B cell (primary cell): ENCODE data around the gene PPT1. TPM values are rescaled to one million over a fixed set of nuclear protein-coding genes. Genes with fewer than 3 reads are reported as not detected.
A peak's percentile ranks its signal among the peaks of the same experiment; 100 is the strongest.

Source experiments
- ATAC-seq: fragments of 200-7000 bp; cut with Tn5 transposase; one replicate; pipeline ENCODE4 v1.10.0; 2021; ENCODE audit warnings: low read depth, mild to moderate bottlenecking, moderate number of reproducible peaks, moderate library complexity
- CTCF ChIA-PET: fragments of 350-600 bp; sonication (Branson Sonifier 250); formaldehyde crosslinking; loops from one replicate; lab custom pipeline; 2021; ENCODE audit warnings: antibody characterized with exemption, inconsistent platforms; lab: Charles Lee
- POLR2A ChIA-PET: fragments of 350-600 bp; sonication (Branson Sonifier 250); formaldehyde crosslinking; loops from one replicate; lab custom pipeline; 2021; ENCODE audit warnings: antibody characterized with exemption; lab: Charles Lee
- DNase-seq: peaks from one replicate; pipeline ENCODE4 v3.0.0; 2013
- H2AFZ ChIP-seq: 2 replicates; pipeline ENCODE4 v1.6.1; 2012; ENCODE audit warnings: mild to moderate bottlenecking, low read depth, low read length; ENCODE audit not compliant: insufficient read depth, poor library complexity, severe bottlenecking
- H3K27ac ChIP-seq, 2 donors: 1 replicate in 1 of 2; 2 replicates in 1 of 2; pipeline ENCODE4 v1.5.1; 2012 to 2013; ENCODE audit warnings: low read length in 2 of 2, mild to moderate bottlenecking in 2 of 2, moderate library complexity in 1 of 2
- H3K27me3 ChIP-seq, 4 experiments: fragments of 200-600 bp in 1 of 4; sonication (generic) in 1 of 4; replicated peaks in 1 of 4; 1 replicate in 2 of 4; 2 replicates in 2 of 4; pipeline versions ENCODE4 v1.6.1 to v1.7.0; 2013 to 2016; ENCODE audit warnings: low read length in 3 of 4, mild to moderate bottlenecking in 2 of 4, mixed read lengths in 1 of 4, moderate library complexity in 1 of 4; ENCODE audit not compliant: insufficient read depth in 4 of 4, control insufficient read depth in 3 of 4; ENCODE audit errors: control extremely low read depth in 1 of 4
- H3K36me3 ChIP-seq, 2 experiments: replicated peaks in 1 of 2; 1 replicate in 1 of 2; 2 replicates in 1 of 2; pipeline versions ENCODE4 v1.6.1 to v1.7.1; 2013; ENCODE audit warnings: low read length in 1 of 2; ENCODE audit not compliant: insufficient read depth in 2 of 2, control insufficient read depth in 1 of 2; ENCODE audit errors: control extremely low read depth in 1 of 2, extremely low read depth in 1 of 2
- H3K4me1 ChIP-seq, 2 donors: fragments of 200-600 bp in 1 of 2; sonication (generic) in 1 of 2; 1 replicate in 1 of 2; 2 replicates in 1 of 2; pipeline versions ENCODE4 v1.5.1 to v1.6.1; 2013 to 2017; ENCODE audit warnings: low read length in 2 of 2; ENCODE audit not compliant: control insufficient read depth in 2 of 2, insufficient read depth in 2 of 2
- H3K4me2 ChIP-seq: replicated peaks from 2 replicates; pipeline ENCODE3; 2012; ENCODE audit warnings: mild to moderate bottlenecking, low read depth, low read length; ENCODE audit not compliant: poor library complexity, severe bottlenecking
- H3K4me3 ChIP-seq, 5 experiments: fragments of 200-600 bp in 1 of 5; sonication (generic) in 1 of 5; 1 replicate in 3 of 5; 2 replicates in 2 of 5; pipeline versions ENCODE4 v1.5.1 to v1.7.0; 2011 to 2016; ENCODE audit warnings: low read length in 4 of 5, mild to moderate bottlenecking in 4 of 5, low read depth in 2 of 5, control low read depth in 1 of 5, moderate library complexity in 1 of 5; ENCODE audit not compliant: insufficient read depth in 1 of 5; ENCODE audit errors: control extremely low read depth in 1 of 5, extremely low read depth in 1 of 5
- H3K79me2 ChIP-seq: fragments of 200-600 bp; sonication (generic); one replicate; pipeline ENCODE4 v1.6.0; 2016; ENCODE audit warnings: low read length; ENCODE audit not compliant: control insufficient read depth, insufficient read depth
- H3K9ac ChIP-seq: fragments of 200-600 bp; sonication (generic); 2 replicates; pipeline ENCODE4 v1.6.1; 2017; ENCODE audit warnings: mild to moderate bottlenecking, low read length, moderate library complexity
- H3K9me3 ChIP-seq, 3 donors: one replicate each; pipeline versions ENCODE4 v1.6.1 to v1.7.1; 2013; ENCODE audit warnings: low read length in 2 of 3; ENCODE audit not compliant: control insufficient read depth in 2 of 3, insufficient read depth in 1 of 3; ENCODE audit errors: control extremely low read depth in 1 of 3
- H4K20me1 ChIP-seq: 2 replicates; pipeline ENCODE4 v1.6.0; 2012; ENCODE audit warnings: mild to moderate bottlenecking, low read length; ENCODE audit not compliant: insufficient read depth, control insufficient read depth, poor library complexity, severe bottlenecking
- H3K27ac Mint-ChIP-seq: one replicate; pipeline ENCODE4 v1.8.0; 2021; ENCODE audit warnings: mixed read lengths
- H3K27me3 Mint-ChIP-seq: one replicate; pipeline ENCODE4 v1.8.0; 2021; ENCODE audit warnings: mixed read lengths
- H3K4me1 Mint-ChIP-seq: one replicate; pipeline ENCODE4 v1.8.0; 2021; ENCODE audit warnings: mixed read lengths
- H3K4me3 Mint-ChIP-seq: one replicate; pipeline ENCODE4 v1.8.0; 2021; ENCODE audit warnings: mixed read lengths
- H3K9me3 Mint-ChIP-seq: one replicate; pipeline ENCODE4 v1.8.0; 2022; ENCODE audit warnings: mixed read lengths; ENCODE audit not compliant: insufficient read depth
- EZH2 ChIP-seq: IDR thresholded peaks from 2 replicates; pipeline ENCODE4 v1.6.1; 2012; ENCODE audit warnings: borderline replicate concordance, low read depth, mild to moderate bottlenecking, moderate library complexity, low read length; ENCODE audit not compliant: insufficient read depth, poor library complexity, severe bottlenecking
- WGBS: methylation state at CpG from one replicate; pipeline ENCODE4 v1.1.5; 2013; ENCODE audit warnings: missing lambda C conversion rate; ENCODE audit not compliant: insufficient coverage; 5-methylcytosine and 5-hydroxymethylcytosine counted together
- intact Hi-C: fragments of 100-400 bp; cut with micrococcal nuclease; formaldehyde crosslinking; loops from one replicate; pipeline ENCODE4 v1.10.0; 2022
- polyA plus RNA-seq: library from polyadenylated mRNA; depleted of rRNA; stranded (reverse); fragments of >200 nt; gene quantifications from 2 replicates; pipeline ENCODE4 v1.2.3, GENCODE V29; 2012
- total RNA-seq, 2 donors: library from RNA; stranded (reverse); fragments of 120-200 nt in 1 of 2; gene quantifications; 1 replicate in 1 of 2; 2 replicates in 1 of 2; pipeline versions ENCODE4 v1.2.3 to v1.2.4, GENCODE V29; 2013 to 2022
- TF ChIP-seq, protein P1 (sequence below): fragments of 200-600 bp; IDR thresholded peaks from one replicate; pipeline ENCODE4 v1.8.0; 2022; ENCODE audit warnings: antibody characterized with exemption, mild to moderate bottlenecking

The PPT1 gene
- total and polyA plus RNA-seq, 2 donors (not counting 1 experiment from before 2014, with no cell fraction given): 10.4 to 38.2 TPM

DNA sequence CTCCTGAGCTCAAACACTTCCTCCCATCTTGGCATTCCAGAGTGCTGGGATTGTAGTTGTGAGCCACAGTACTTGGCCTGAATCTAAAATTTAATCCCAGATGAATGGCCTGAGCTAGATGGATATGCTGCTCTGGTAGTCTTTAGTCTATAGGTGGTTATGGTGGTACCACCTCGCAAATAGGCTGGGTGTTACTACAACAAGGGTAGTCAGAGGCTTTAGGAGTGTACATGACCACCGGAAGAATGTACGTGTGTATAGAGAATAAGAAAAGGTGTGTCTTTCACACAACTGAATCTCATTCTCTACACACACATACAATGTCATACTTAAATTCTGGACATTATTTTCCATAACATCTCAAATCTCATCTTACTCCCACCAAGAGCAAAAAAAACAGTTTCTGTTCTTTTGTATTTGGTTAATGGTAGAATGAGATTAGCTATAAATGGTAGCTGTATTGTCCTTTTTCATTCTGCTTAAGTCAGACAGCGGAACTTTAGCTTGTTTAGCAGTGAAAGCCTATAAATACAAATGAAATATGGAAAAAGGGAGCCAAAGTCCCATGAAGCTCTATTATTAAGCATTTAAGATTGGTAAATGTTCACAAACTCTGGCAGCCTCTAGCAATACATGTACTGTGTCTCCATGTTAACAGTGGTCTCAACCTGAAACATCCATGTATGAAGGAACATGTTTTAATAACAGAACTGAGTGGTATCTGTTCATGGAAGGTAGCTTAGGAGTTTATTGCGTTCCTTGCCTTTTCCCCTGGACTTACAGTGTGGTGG is 40.3 kb downstream of the PPT1 start:
- Histone ChIP-seq H3K79me2 (peaks cover 84% of the 10 kb centered on the region), H2AFZ (no peak overlapping the region), H3K4me2 (peak overlapping the region; percentile 71), H3K4me3 (no peak overlapping the region), H3K4me1 (peaks cover 90 to 93% of the 10 kb centered on the region in 2 donors), H3K9me3 (no peaks in the 10 kb centered on the region), H3K9ac (peak overlapping the region; percentile 21), H3K27ac (peak overlapping the region; percentile 7 to 82), H3K27me3 (no peaks in the 10 kb centered on the region), H4K20me1 (peaks cover 43% of the 10 kb centered on the region), H3K36me3 (peaks cover 4 to 57% of the 10 kb centered on the region in 2 experiments)
- intact Hi-C loops: no loop called here
- 100% methylated on average over 1 of the region's 5 CpGs for WGBS
- H3K4me3 Mint-ChIP-seq: peak overlapping the region; percentile 3
- TF ChIP-seq, protein P1, sequence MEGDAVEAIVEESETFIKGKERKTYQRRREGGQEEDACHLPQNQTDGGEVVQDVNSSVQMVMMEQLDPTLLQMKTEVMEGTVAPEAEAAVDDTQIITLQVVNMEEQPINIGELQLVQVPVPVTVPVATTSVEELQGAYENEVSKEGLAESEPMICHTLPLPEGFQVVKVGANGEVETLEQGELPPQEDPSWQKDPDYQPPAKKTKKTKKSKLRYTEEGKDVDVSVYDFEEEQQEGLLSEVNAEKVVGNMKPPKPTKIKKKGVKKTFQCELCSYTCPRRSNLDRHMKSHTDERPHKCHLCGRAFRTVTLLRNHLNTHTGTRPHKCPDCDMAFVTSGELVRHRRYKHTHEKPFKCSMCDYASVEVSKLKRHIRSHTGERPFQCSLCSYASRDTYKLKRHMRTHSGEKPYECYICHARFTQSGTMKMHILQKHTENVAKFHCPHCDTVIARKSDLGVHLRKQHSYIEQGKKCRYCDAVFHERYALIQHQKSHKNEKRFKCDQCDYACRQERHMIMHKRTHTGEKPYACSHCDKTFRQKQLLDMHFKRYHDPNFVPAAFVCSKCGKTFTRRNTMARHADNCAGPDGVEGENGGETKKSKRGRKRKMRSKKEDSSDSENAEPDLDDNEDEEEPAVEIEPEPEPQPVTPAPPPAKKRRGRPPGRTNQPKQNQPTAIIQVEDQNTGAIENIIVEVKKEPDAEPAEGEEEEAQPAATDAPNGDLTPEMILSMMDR: no peak
- TF ChIP-seq EZH2: no peak
- ChIA-PET CTCF (interaction anchor here (1.0 to 1.4 kb wide), 4 partner anchors 25 to 137 kb away, joined by 3 to 4 read pairs (median 4); no protein-coding TSS in a partner anchor), POLR2A (no interaction called here)
- ATAC-seq (no peak), DNase-seq (no peak)
- H3K27ac Mint-ChIP-seq: peak overlapping the region; percentile 39
- H3K27me3 Mint-ChIP-seq: no peaks in the 10 kb centered on the region
- peaks cover 84% of the 10 kb centered on the region for H3K4me1 Mint-ChIP-seq
- H3K9me3 Mint-ChIP-seq: no peaks in the 10 kb centered on the region

DNA sequence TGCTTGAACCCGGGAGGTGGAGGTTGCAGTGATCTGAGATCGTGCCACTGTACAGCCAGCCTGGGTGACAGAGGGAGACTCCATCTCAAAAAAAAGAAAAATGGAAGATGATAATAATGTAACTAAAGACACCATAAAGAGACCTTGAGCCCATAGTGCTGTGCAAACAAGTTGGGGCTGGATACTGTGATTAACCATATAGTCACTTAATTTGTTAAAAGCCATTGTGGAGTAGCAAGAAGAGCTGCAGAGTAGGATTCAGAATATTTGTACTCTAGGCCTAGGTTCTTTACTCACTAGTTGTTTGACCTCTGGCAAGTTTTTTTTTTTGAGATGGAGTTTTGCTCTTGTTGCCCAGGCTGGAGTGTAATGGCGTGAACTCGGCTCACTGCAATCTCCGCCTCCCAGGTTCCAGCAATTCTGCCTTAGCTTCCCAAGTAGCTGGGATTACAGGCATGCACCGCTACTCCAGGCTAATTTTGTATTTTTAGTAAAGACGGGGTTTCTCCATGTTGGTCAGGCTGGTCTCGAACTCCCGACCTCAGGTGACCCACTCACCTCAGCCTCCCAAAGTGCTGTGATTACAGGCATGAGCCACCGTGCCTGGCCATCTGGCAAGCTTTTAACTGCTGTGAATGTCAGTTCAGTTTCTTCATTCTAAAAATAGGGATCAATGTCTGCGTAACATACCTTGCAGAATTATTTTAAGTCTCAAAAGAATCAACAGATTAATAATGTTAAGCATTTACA is 43.7 kb downstream of the PPT1 start:
- ATAC-seq (no peak), DNase-seq (no peak)
- intact Hi-C loops: no loop called here
- ChIA-PET CTCF (no interaction called here), POLR2A (no interaction called here)
- no peak overlapping the region for H3K4me2 ChIP-seq
- H3K9ac ChIP-seq: no peak overlapping the region
- peaks cover 99% of the 10 kb centered on the region for H3K79me2 ChIP-seq
- peaks cover 85 to 90% of the 10 kb centered on the region in 2 donors for H3K4me1 ChIP-seq
- H3K27me3 ChIP-seq: no peaks in the 10 kb centered on the region
- H3K9me3 ChIP-seq: no peaks in the 10 kb centered on the region
- TF ChIP-seq, protein P1: no peak
- TF ChIP-seq EZH2: no peak
- H3K36me3 ChIP-seq: peaks cover 7 to 52% of the 10 kb centered on the region in 2 experiments
- no peak overlapping the region for H3K27ac Mint-ChIP-seq
- H3K4me3 Mint-ChIP-seq: no peak overlapping the region
- H2AFZ ChIP-seq: no peak overlapping the region
- WGBS: 100% methylated on average over 3 of the region's 11 CpGs
- H4K20me1 ChIP-seq: peaks cover 67% of the 10 kb centered on the region
- H3K9me3 Mint-ChIP-seq: no peaks in the 10 kb centered on the region
- peaks cover 78% of the 10 kb centered on the region for H3K4me1 Mint-ChIP-seq
- no peaks in the 10 kb centered on the region for H3K27me3 Mint-ChIP-seq
- no peak overlapping the region for H3K4me3 ChIP-seq
- H3K27ac ChIP-seq: peak overlapping the region in 1 of 2 donors; percentile 50
